K562 treated with DMSO at 1 percent for 12 hours (cell line): ENCODE results near the gene DNAJC28. TPM values are rescaled to one million over a fixed set of nuclear protein-coding genes. Genes with fewer than 3 reads are reported as not detected.

Experiments
- total RNA-seq: library from RNA; unstranded; fragments of 300-600 nt; gene quantifications from 2 replicates; pipeline ENCODE4 v1.2.3, GENCODE V29; 2022; ENCODE audit not compliant: insufficient read depth

DNAJC28 gene, protein sequence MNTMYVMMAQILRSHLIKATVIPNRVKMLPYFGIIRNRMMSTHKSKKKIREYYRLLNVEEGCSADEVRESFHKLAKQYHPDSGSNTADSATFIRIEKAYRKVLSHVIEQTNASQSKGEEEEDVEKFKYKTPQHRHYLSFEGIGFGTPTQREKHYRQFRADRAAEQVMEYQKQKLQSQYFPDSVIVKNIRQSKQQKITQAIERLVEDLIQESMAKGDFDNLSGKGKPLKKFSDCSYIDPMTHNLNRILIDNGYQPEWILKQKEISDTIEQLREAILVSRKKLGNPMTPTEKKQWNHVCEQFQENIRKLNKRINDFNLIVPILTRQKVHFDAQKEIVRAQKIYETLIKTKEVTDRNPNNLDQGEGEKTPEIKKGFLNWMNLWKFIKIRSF
- 0.84 and 1.4 TPM in 2 replicates for total RNA-seq

GRCh38 chr21:33491373-33492102 is at the start of gene DNAJC28:
TSS of gene DNAJC28 (minus strand) at chr21:33491716. CDS start at chr21:33489393, 2,323 bp downstream.

GRCh38 chr21:33479679-33480480 is 11.6 kb downstream of the DNAJC28 start, which contains the start of gene TMEM50B:
TSS of gene TMEM50B (minus strand) at chr21:33479974. CDS start at chr21:33468885, 11,089 bp downstream.

Other genes with a start within 250 kb of the DNAJC28 start
- 32.4 and 41.1 TPM in 2 replicates for gene IL10RB, start 225.3 kb downstream of the DNAJC28 start, total RNA-seq
- 17.4 and 36.9 TPM in 2 replicates for gene IFNAR1, start 166.7 kb downstream of the DNAJC28 start, total RNA-seq
- 24.0 and 41.3 TPM in 2 replicates for gene IFNGR2, start 88.3 kb downstream of the DNAJC28 start, total RNA-seq
- 15.7 and 30.7 TPM in 2 replicates for gene TMEM50B, start 11.7 kb downstream of the DNAJC28 start, total RNA-seq
- 41.7 and 92.8 TPM in 2 replicates for gene GART, start 50.4 kb upstream of the DNAJC28 start, total RNA-seq
- 63.1 and 181 TPM in 2 replicates for gene SON, start 51.3 kb upstream of the DNAJC28 start, total RNA-seq
- 32.4 and 69.0 TPM in 2 replicates for gene DONSON, start 97.0 kb upstream of the DNAJC28 start, total RNA-seq
- gene CRYZL1, start 150.0 kb upstream of the DNAJC28 start, total RNA-seq: 24.8 and 34.0 TPM in 2 replicates
- gene ITSN1, start 150.8 kb upstream of the DNAJC28 start, total RNA-seq: 3.7 and 9.7 TPM in 2 replicates